Spinal cord (tissue), 10 donors: ENCODE results near the gene KRT76. TPM values are rescaled to one million over a fixed set of nuclear protein-coding genes. Genes with fewer than 3 reads are reported as not detected.

ENCODE experiments used
- DNase-seq, 6 donors: peaks; one replicate each; pipeline versions ENCODE4 v3.0.0 to v3.0.0-alpha.2; 2013 to 2015; ENCODE audit warnings: low spot score in 6 of 6, low read depth in 4 of 6
- H3K27ac ChIP-seq: one replicate; pipeline ENCODE4 v1.5.1; 2013; ENCODE audit warnings: low read depth, low read length, control low read depth
- H3K27me3 ChIP-seq: one replicate; pipeline ENCODE4 v1.6.1; 2013; ENCODE audit warnings: low read length; ENCODE audit not compliant: control insufficient read depth, insufficient read depth
- H3K36me3 ChIP-seq: one replicate; pipeline ENCODE4 v1.6.1; 2013; ENCODE audit warnings: low read length; ENCODE audit not compliant: control insufficient read depth, insufficient read depth
- H3K4me1 ChIP-seq: one replicate; pipeline ENCODE4 v1.6.1; 2013; ENCODE audit warnings: low read length; ENCODE audit not compliant: control insufficient read depth, insufficient read depth
- H3K4me3 ChIP-seq: one replicate; pipeline ENCODE4 v1.5.1; 2013; ENCODE audit warnings: low read depth, low read length, control low read depth
- H3K9me3 ChIP-seq: one replicate; pipeline ENCODE4 v1.6.1; 2013; ENCODE audit warnings: low read length; ENCODE audit not compliant: control insufficient read depth, insufficient read depth
- WGBS: methylation state at CpG from one replicate; pipeline ENCODE4 v1.1.5; 2013; ENCODE audit warnings: missing lambda C conversion rate; ENCODE audit not compliant: insufficient coverage; 5-methylcytosine and 5-hydroxymethylcytosine counted together
- long read RNA-seq, 4 donors: transcript quantifications; one replicate each; lab custom pipeline, GENCODE V29; 2026
- polyA plus RNA-seq, 2 donors: library from polyadenylated mRNA; unstranded; fragments of 120-200 nt; gene quantifications; one replicate each; pipeline ENCODE4 v1.2.1, GENCODE V29; 2013; ENCODE audit not compliant: insufficient read length in 2 of 2
- total RNA-seq, 2 donors: library from RNA; depleted of rRNA in 1 of 2; stranded (reverse); fragments of 120-200 nt in 1 of 2; fragments of >200 nt in 1 of 2; gene quantifications; one replicate each; pipeline versions ENCODE4 v1.2.3 to v1.2.4, GENCODE V29; 2013 to 2014
- donor health status: healthy.

Gene KRT76
- total RNA-seq (not detected), polyA plus RNA-seq (not detected)
- long read RNA-seq, donor 1, result 0 reads
- long read RNA-seq, donor 2, result 0 reads
- long read RNA-seq, donor 3, result 0 reads
- long read RNA-seq, donor 4, result 0 reads

- 94% methylated on average over 6 of the region's 8 CpGs for WGBS
- peaks cover 2% of the 10 kb centered on the region for H3K27me3 ChIP-seq
- no peaks in the 10 kb centered on the region for H3K4me1 ChIP-seq
- H3K4me3 ChIP-seq, result no peak within 1 kb of the TSS
- no peak for DNase-seq
- H3K9me3 ChIP-seq, result no peaks in the 10 kb centered on the region
- no peaks in the 10 kb centered on the region for H3K36me3 ChIP-seq
- no peak within 1 kb of the TSS for H3K27ac ChIP-seq
These were observed at the start of gene KRT76 for GRCh38 chr12:52776913-52777395. TSS of gene KRT76 (minus strand) at chr12:52777345. CDS start at chr12:52777291, 54 bp downstream.

- DNase-seq, result no peak
- no peaks in the 10 kb centered on the region for H3K36me3 ChIP-seq
- H3K9me3 ChIP-seq, result no peaks in the 10 kb centered on the region
- peaks cover 2% of the 10 kb centered on the region for H3K27me3 ChIP-seq
- no peak overlapping the region for H3K4me3 ChIP-seq
- WGBS, result 75% methylated on average over 4 of the region's 4 CpGs
- H3K27ac ChIP-seq, result no peak overlapping the region
- H3K4me1 ChIP-seq, result peaks cover 2% of the 10 kb centered on the region
These were observed 48.8 kb upstream of the KRT76 start for GRCh38 chr12:52825961-52826360.

GRCh38 chr12:52824741-52825410 is 47.7 kb upstream of the KRT76 start:
- H3K9me3 ChIP-seq, result no peaks in the 10 kb centered on the region
- peaks cover 2% of the 10 kb centered on the region for H3K4me1 ChIP-seq
- no CpG with 5 or more reads among the region's 5 CpGs for WGBS
- no peak for DNase-seq
- no peak overlapping the region for H3K27ac ChIP-seq
- no peaks in the 10 kb centered on the region for H3K36me3 ChIP-seq
- H3K27me3 ChIP-seq, result peaks cover 2% of the 10 kb centered on the region
- H3K4me3 ChIP-seq, result no peak overlapping the region

- no peaks in the 10 kb centered on the region for H3K36me3 ChIP-seq
- no peak for DNase-seq
- H3K27me3 ChIP-seq, result no peaks in the 10 kb centered on the region
- no peak overlapping the region for H3K27ac ChIP-seq
- H3K4me1 ChIP-seq, result peaks cover 2% of the 10 kb centered on the region
- no peak overlapping the region for H3K4me3 ChIP-seq
- no peaks in the 10 kb centered on the region for H3K9me3 ChIP-seq
- WGBS, result 90% methylated on average over 15 of the region's 15 CpGs
These were observed 46.8 kb upstream of the KRT76 start for GRCh38 chr12:52823761-52824450.

GRCh38 chr12:52822771-52823510 is 45.8 kb upstream of the KRT76 start:
- Histone ChIP-seq H3K4me1 (peaks cover 2% of the 10 kb centered on the region), H3K27ac (no peak overlapping the region), H3K36me3 (no peaks in the 10 kb centered on the region), H3K4me3 (no peak overlapping the region), H3K9me3 (no peaks in the 10 kb centered on the region), H3K27me3 (no peaks in the 10 kb centered on the region)
- DNase-seq, result no peak
- WGBS, result 88% methylated on average over 12 of the region's 16 CpGs

GRCh38 chr12:52821826-52822660 is 44.9 kb upstream of the KRT76 start:
- DNase-seq, result no peak
- Histone ChIP-seq H3K27ac (no peak overlapping the region), H3K4me1 (peaks cover 2% of the 10 kb centered on the region), H3K4me3 (no peak overlapping the region), H3K36me3 (no peaks in the 10 kb centered on the region), H3K27me3 (no peaks in the 10 kb centered on the region), H3K9me3 (no peaks in the 10 kb centered on the region)
- WGBS, result 77% methylated on average over 9 of the region's 10 CpGs

- Histone ChIP-seq H3K27ac (no peak overlapping the region), H3K36me3 (no peaks in the 10 kb centered on the region), H3K27me3 (no peaks in the 10 kb centered on the region), H3K9me3 (no peaks in the 10 kb centered on the region), H3K4me3 (no peak overlapping the region), H3K4me1 (peaks cover 2% of the 10 kb centered on the region)
- no peak for DNase-seq
- WGBS, result 82% methylated on average over 3 of the region's 4 CpGs
These were observed 44.1 kb upstream of the KRT76 start for GRCh38 chr12:52821071-52821730.

GRCh38 chr12:52820521-52820920 is 43.4 kb upstream of the KRT76 start:
- Histone ChIP-seq H3K4me3 (no peak overlapping the region), H3K9me3 (no peaks in the 10 kb centered on the region)
- WGBS, result 83% methylated on average over 2 of the region's 6 CpGs

More at GRCh38 chr12:52820521-52820920, 43.4 kb upstream of the KRT76 start:
- Histone ChIP-seq H3K27me3 (no peaks in the 10 kb centered on the region), H3K4me1 (peaks cover 2% of the 10 kb centered on the region), H3K36me3 (no peaks in the 10 kb centered on the region), H3K27ac (no peak overlapping the region)
- no peak for DNase-seq
